Subcutaneous adipose tissue (tissue), 4 donors: Measurements from ENCODE around the gene PCP2. TPM values are rescaled to one million over a fixed set of nuclear protein-coding genes. Genes with fewer than 3 reads are reported as not detected.

Experiments used
- CTCF ChIP-seq: fragments of 450-650 bp; IDR thresholded peaks from one replicate; pipeline ENCODE4 v1.5.1; 2016; ENCODE audit warnings: low read depth, mild to moderate bottlenecking, control low read depth, antibody characterized with exemption, moderate library complexity
- small RNA-seq: library from RNA; depleted of rRNA; stranded (forward); fragments of <200 nt; gene quantifications from one replicate; pipeline ENCODE3, GENCODE V24; 2016
- total RNA-seq, 4 donors: library from RNA; depleted of rRNA; stranded (reverse); fragments of >200 nt; gene quantifications; one replicate each; pipeline ENCODE4 v1.1.0, GENCODE V29; 2016

PCP2 gene
- total RNA-seq, 4 donors from 2014 or later = not detected

GRCh38 chr19:7595466-7596133, 37.9 kb downstream of the PCP2 start, which contains the start of gene CAMSAP3:
Gene CAMSAP3 (plus strand): TSS chr19:7595863. CDS start chr19:7596003, 140 bp downstream.
- TF ChIP-seq CTCF = no peak

GRCh38 chr19:7590256-7590655, 43.3 kb downstream of the PCP2 start:
- no peak for TF ChIP-seq CTCF

- no peak for TF ChIP-seq CTCF
Observed at GRCh38 chr19:7589822-7590221, 43.7 kb downstream of the PCP2 start.

GRCh38 chr19:7582446-7582845, 51.1 kb downstream of the PCP2 start:
- no peak for TF ChIP-seq CTCF

Small RNAs within 50 kb of the gene (small RNA-seq; reads per million reads assigned to genes)
- not detected for gene MIR6792

Other genes starting within 250 kb of the PCP2 start
- 10 to 100 TPM in 1 of 4 donors, 1 to 10 TPM in 3; 2.3 to 10.6 (median 6.5) TPM for gene PEX11G, start 144.7 kb downstream of the PCP2 start, total RNA-seq
- 10 to 100 TPM; 39.8 to 88.7 (median 46.7) TPM for gene ZNF358, start 117.6 kb downstream of the PCP2 start, total RNA-seq
- gene MCOLN1, start 111.1 kb downstream of the PCP2 start, total RNA-seq = 10 to 100 TPM; 28.6 to 50.8 (median 30.2) TPM
- 10 to 100 TPM; 32.4 to 75.4 (median 53.3) TPM for gene PNPLA6, start 98.0 kb downstream of the PCP2 start, total RNA-seq
- not detected for gene CAMSAP3, start 37.9 kb downstream of the PCP2 start, total RNA-seq
- 10 to 100 TPM; 16.1 to 40.5 (median 30.9) TPM for gene XAB2, start 4.2 kb downstream of the PCP2 start, total RNA-seq
- 10 to 100 TPM in 3 of 4 donors, 1 to 10 TPM in 1; 8.3 to 35.4 (median 21.1) TPM for gene PET100, start 3.9 kb downstream of the PCP2 start, total RNA-seq
- gene STXBP2, start 3.4 kb upstream of the PCP2 start, total RNA-seq = 10 to 100 TPM; 20.2 to 62.7 (median 27.0) TPM
- 1 to 10 TPM in 2 of 4 donors, not detected in 2; 1.5 to 1.8 TPM for gene RETN, start 35.3 kb upstream of the PCP2 start, total RNA-seq
- 1 to 10 TPM in 3 of 4 donors, not detected in 1; 1.1 to 8.5 (median 1.3) TPM for gene MCEMP1, start 43.4 kb upstream of the PCP2 start, total RNA-seq
- gene TRAPPC5, start 47.1 kb upstream of the PCP2 start, total RNA-seq = 100 to 1,000 TPM in 1 of 4 donors, 10 to 100 TPM in 3; 59.9 to 114 (median 72.2) TPM
- gene FCER2, start 68.4 kb upstream of the PCP2 start, total RNA-seq = under 1 TPM in 3 of 4 donors, not detected in 1; 0.49 to 0.88 (median 0.68) TPM
- gene CLEC4G, start 98.4 kb upstream of the PCP2 start, total RNA-seq = 1 to 10 TPM; 1.7 to 4.0 (median 3.1) TPM
- gene CD209, start 113.8 kb upstream of the PCP2 start, total RNA-seq = 10 to 100 TPM; 17.5 to 24.8 (median 21.8) TPM
- gene CLEC4M, start 129.5 kb upstream of the PCP2 start, total RNA-seq = not detected
- gene EVI5L, start 196.5 kb upstream of the PCP2 start, total RNA-seq = 10 to 100 TPM in 2 of 4 donors, 1 to 10 TPM in 2; 6.3 to 12.1 (median 9.9) TPM
- not detected for gene PRR36, start 240.7 kb upstream of the PCP2 start, total RNA-seq